Measurements from ENCODE around the gene FCN2.

DNA sequence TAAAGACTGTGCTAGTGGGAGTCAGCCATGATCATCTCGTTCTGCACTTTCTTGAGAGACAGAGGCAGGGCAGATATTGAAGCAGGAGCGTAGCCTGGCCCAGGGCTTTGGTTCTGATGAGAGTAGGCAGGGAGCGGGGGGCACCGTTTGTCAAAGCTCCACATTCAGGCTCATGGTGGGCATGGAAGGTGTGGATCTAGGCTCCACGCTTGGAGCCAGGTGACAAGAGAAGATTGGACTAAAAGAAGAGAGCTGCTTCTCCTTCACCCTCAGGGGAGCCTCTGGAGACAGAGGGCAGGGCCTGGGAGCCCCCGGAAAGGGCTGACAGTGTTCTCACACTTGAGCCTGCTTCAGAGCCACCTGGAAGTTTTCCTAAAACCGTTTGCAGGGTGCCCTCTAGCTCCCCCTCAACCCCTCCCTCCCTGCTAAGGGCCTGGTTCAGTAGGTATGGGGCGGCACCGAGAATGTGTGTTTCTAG is 24.7 kb upstream of the FCN2 start:
- no peak for TF ChIP-seq CTCF (IDR thresholded peaks at IDR 0.05; ENCODE audit: low read length)
- TF ChIP-seq EZH2 (IDR thresholded peaks at IDR 0.05; ENCODE audit: borderline replicate concordance, low read length) = no peak
